GM18868 (cell line): ENCODE data around the gene ANO1.

Source experiments
- ATAC-seq: cut with Tn5 transposase; IDR thresholded peaks from one replicate; pipeline ENCODE4 v1.9.1; 2021; ENCODE audit warnings: mild to moderate bottlenecking, moderate library complexity; ENCODE audit not compliant: unreplicated experiment

Gene ANO1

DNA sequence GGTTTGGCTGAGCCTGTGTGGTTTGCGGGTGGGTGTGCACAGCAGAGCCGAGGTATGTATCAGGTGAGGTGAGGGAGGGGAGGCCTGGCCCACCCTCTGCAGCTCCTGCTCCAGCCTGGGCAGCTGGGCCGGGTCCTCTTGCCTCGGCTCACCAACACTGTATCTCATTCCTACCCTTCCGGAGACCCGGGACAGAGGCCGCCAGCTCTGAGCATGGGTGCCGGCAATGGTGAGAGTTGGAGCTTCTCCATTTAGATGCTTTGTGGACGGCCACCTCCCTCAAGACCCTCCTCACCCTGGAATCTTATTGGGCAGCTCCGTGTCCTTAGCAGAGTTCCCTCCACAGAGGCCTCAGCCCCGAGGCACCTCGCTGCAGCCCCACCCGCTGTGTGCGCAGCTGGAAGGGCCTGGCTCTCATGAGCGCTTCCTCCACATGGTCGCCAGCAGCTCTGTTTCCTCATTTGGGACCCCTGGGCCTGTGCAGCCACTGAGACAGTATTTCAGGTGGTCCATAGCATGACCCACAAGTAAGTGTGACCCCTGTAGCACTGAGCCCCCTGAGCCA lies 55.7 kb downstream of the ANO1 start:
- ATAC-seq: no peak

- ATAC-seq: no peak
These were observed 56.4 kb downstream of the ANO1 start for GRCh38 chr11:70134490-70134889.

DNA sequence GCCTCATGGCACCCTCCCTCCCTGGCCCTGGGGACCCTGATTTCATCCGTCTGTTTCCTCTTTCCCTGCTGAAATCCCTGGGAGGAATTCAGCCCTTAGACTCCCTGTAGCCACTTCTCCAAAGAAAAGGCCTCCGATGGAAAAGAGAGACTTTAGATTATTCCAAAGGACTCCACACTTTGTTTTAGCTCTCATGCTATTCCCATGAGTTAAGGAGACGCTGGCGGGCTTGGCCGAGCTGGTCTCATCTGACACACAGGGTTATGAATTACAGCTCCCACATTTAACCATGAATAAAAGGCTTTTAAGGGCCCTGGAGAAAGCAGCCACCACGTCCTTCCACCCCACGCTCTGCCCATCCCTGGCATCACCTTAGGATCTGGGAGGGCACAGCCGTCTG lies 57.0 kb downstream of the ANO1 start:
- no peak for ATAC-seq

GRCh38 chr11:70135625-70136059 lies 57.5 kb downstream of the ANO1 start:
- no peak for ATAC-seq

GRCh38 chr11:70137383-70137782 lies 59.3 kb downstream of the ANO1 start:
- ATAC-seq: no peak

DNA sequence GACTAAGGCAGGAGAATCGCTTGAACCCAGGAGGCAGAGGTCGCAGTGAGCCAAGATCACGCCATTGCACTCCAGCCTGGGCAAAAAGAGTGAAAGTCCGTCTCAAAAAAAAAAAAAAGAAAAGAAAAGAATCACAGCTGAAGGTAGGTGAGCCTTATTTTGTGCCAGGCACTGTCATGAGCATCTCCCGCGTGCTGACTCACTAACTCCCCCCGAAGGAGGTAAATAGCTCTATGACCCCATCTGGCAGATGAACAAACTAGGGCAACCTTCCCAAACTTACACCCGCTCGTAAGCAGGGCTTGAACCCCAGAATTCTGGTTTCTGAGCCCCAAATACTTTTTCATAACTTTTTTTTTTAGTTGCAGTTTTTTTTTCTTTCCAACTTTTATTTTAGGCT lies 60.3 kb downstream of the ANO1 start:
- no peak for ATAC-seq

GRCh38 chr11:70139785-70140410 lies 61.8 kb downstream of the ANO1 start:
- no peak for ATAC-seq

DNA sequence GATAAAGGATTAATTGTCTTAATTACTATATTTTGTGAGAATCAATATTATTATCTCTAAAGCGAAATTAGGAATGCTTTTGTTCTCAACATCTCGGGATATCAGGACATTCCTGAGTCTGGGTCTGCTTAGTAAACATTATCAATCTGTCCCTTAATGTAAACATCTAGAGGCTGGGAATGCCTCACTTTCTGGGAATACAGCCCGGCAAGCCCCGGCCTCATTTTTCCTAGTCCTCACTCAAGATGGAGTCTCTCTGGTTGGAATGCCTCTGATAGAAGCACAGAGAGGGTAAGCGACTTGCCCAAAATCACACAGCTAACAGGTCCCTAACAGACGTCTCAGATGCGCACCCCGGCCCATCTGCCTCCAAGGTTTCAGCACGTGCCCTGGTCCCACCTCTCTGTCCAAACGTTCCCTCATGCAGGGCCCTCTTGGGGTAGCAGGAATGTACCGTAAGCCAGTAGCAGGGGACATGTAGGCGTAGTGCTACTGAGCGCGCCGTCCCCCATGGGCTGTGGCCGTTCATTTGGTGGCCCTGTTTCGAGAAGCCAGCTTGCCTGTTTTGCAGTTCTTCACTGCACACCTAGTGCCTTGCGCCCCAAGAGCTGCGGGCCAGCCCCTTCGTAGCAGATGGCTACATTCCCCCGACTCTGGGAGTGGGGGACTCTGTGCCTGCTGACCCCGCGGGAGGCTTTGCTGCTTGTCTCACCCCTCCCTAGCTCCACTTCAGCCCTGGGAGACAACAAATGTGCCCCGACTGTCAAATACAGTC lies 62.8 kb downstream of the ANO1 start:
- ATAC-seq: no peak

DNA sequence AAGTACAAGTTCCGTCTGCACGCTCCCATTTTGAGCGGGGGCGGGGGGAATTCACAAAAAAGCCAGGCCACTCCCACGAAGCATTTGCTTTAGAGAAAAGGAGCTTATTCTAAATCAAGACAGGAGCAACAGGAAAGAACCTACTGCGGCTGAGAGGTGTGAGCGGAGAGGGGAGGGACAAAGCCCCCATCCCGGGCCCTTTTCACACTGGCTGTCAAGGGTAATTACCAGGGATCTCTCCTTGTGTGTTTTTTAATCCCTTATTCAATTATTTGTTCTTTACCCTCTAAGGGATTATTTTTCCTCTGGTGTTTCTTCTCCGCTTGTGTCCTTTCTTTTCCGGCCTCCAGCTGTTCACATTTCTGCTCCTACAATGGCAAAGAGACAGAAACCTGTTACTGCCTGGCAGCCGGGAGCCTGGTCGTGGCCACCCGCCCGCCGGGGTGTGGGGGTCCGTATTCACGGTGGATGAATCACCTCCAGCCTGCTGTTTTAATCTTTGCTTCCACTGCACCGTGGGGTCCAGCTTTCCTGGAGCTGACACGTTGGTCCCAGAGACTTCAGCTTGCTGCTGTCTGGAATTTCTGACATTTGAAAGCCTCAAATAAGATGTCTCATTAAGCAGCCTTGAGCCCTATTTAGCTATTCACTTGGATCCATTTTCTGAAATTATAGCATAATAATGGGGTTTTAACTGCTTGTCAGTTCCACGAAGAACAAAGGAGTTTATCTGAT lies 63.5 kb downstream of the ANO1 start:
- no peak for ATAC-seq

DNA sequence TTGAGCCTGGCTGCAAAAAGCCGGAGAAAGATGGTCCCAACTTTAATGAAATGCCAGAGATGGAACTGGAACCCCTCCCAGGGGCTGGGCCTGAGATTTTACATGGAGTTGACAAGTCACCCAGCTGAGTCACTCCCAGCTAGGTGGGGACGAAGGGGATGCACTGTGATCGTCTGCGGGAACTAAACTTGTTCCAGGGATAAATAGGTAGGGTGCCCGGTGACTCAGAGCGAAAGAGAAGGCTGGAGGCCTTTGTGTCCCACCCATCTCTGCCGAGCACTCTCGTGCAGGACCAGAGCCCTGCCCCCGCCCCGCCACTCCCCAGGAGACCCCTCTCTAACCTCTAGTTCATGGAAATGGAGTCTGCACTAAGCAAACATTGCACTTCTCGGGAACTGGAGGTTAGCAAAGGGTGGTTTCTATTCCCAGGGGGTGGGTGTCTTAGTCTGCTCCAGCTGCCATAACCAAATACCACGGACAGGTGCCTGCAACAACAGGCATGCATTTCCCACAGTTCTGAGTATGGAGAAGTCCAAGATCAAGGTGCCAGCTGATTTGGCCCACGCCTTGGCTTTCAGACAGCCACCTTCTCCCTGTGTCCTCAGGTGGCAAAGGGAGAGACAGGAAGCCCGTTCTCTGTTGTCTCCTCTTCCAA lies 64.2 kb downstream of the ANO1 start:
- ATAC-seq: no peak

DNA sequence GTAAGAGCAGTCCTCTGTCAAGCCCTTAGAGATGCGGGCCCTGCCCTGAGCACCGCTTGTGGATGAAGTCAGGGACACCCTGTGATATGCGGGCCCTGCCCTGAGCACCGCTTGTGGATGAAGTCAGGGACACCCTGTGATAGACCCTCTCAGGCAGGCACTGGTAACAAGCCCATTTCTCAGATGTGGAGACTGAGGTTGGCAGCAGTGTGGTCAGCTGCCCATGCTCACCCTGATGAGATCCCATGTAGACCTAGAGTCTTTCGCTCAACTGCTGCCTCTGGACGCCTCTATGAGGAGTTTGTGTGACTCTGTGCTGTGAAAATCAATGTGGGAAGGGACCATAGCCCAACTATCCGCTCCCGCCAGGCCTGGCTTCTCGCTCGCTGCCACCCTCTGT lies 66.1 kb downstream of the ANO1 start:
- no peak for ATAC-seq

- ATAC-seq: no peak
These were observed 67.0 kb downstream of the ANO1 start for GRCh38 chr11:70145071-70145470.

DNA sequence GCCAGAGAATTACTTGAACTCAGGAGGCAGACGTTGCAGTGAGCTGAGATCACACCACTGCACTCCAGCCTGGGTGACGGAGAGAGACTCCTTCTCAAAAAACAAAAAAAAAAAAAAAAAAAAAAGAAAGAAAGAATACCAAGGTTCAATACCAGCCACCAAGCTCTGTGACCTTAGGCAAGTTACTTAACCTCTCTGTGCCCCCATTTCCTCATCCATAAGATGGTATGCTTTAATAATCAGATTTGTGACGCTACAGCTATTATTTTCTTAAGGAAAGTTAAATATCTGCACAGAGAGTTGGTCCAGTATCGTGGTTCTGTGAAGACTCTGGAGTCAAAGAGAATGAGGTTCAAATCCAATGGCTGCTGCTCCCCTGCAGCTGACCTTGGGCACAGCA lies 67.7 kb downstream of the ANO1 start:
- no peak for ATAC-seq

DNA sequence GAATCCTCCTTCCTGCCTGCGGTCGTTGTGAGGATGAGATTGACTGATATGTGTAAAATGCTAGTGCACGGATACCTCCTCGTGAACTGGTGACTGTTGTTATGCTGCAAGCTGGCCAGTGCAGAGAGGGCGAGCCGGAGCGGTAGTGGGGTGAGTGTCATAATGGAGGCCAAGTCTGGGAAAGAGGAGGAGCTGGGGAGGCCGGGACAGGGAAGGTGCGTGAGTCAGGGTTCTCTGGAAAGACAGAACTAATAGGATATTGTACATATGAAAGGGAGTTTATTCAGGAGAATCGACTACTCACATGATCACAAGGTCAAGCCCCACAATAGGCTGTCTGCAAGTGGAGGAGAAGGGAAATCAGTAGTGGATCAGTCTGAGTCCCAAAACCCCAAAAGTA lies 68.2 kb downstream of the ANO1 start:
- no peak for ATAC-seq

- no peak for ATAC-seq
These were observed 68.9 kb downstream of the ANO1 start for GRCh38 chr11:70146895-70147520.

DNA sequence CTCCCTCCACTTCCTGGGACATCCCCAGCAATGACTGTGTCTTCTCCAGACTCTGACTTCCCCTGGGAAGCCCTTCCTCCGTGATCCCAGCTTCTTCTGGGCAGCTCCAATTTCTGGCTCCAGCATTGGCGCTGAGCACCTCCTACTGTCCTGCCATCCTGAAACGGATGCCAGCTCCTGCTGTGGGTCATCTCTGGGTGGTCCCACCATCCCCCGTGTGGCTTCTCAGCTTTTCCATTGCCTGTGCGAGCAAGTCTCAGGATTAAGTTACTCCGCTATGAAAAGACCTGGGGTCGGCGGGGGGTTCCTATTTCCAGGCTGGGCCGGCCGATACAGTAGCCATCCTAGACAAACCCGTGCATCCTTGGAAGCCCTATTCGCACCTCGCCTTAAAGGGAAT lies 69.6 kb downstream of the ANO1 start:
- ATAC-seq: no peak

DNA sequence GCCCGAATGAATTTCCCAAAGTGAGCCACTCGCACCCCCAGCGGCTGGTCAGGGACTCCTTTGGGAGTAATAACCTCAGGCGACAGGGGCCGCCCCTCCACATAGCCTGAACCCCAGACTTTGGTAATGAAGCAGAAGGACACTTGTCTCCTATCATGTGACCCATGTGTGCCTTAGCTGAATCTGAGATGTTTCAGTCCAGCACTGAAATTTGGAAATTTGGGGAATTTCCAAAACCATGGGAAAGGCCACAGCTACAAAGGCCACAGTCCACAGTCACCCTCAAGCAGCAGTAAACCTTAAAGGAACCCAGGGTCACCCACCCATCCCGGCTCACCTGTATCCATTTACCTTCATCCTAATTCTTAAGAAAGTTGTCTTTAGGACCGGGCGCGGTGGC lies 73.6 kb downstream of the ANO1 start:
- no peak for ATAC-seq

GRCh38 chr11:70153133-70153727 lies 75.1 kb downstream of the ANO1 start:
- no peak for ATAC-seq

GRCh38 chr11:70155386-70155785 lies 77.3 kb downstream of the ANO1 start:
- no peak for ATAC-seq

- ATAC-seq: no peak
These were observed 78.3 kb downstream of the ANO1 start for GRCh38 chr11:70156291-70157037.
